OCI-LY3 (cell line): ENCODE data around the gene LPCAT1.
A peak's percentile ranks its signal among the peaks of the same experiment; 100 is the strongest.

Source experiments
- H2AFZ ChIP-seq: fragments of 200-600, 300-600 bp; shearing (Covaris generic); 2 replicates; pipeline ENCODE4 v1.6.0; 2014; ENCODE audit warnings: antibody characterized with exemption, low read depth, low read length
- H3K27ac ChIP-seq: fragments of 200-600, 300-600 bp; sonication (generic); 2 replicates; pipeline ENCODE4 v1.5.1; 2014; ENCODE audit warnings: mild to moderate bottlenecking, low read length, moderate library complexity, mixed read lengths
- H3K27me3 ChIP-seq: fragments of 200-600, 300-600 bp; sonication (generic); 2 replicates; pipeline ENCODE4 v1.6.1; 2014; ENCODE audit warnings: low read depth, low read length, mixed read lengths
- H3K36me3 ChIP-seq: fragments of 200-600, 300-600 bp; sonication (generic); replicated peaks from 2 replicates; pipeline ENCODE3; 2014; ENCODE audit warnings: low read depth, low read length, mixed read lengths
- H3K4me1 ChIP-seq: fragments of 300-600, 200-600 bp; sonication (generic); 2 replicates; pipeline ENCODE4 v1.6.1; 2014; ENCODE audit warnings: low read length, mixed read lengths
- H3K4me2 ChIP-seq: fragments of 200-600, 300-600 bp; sonication (generic); 2 replicates; pipeline ENCODE4 v1.6.1; 2014; ENCODE audit warnings: low read length, mixed read lengths
- H3K4me3 ChIP-seq: fragments of 300-600, 200-600 bp; sonication (generic); 2 replicates; pipeline ENCODE4 v1.5.1; 2014; ENCODE audit warnings: antibody characterized with exemption, mild to moderate bottlenecking, low read length, moderate library complexity
- H3K79me2 ChIP-seq: fragments of 300-600, 200-600 bp; shearing (Covaris generic); 2 replicates; pipeline ENCODE4 v1.6.1; 2014; ENCODE audit warnings: mild to moderate bottlenecking, low read length, mixed read lengths
- H3K9ac ChIP-seq: fragments of 300-600, 200-600 bp; shearing (Covaris generic); 2 replicates; pipeline ENCODE4 v1.6.0; 2014; ENCODE audit warnings: mild to moderate bottlenecking, low read length, moderate library complexity
- H3K9me3 ChIP-seq: fragments of 200-600, 300-600 bp; shearing (Covaris generic); 2 replicates; pipeline ENCODE4 v1.6.1; 2014; ENCODE audit warnings: low read length, mixed read lengths; ENCODE audit not compliant: insufficient read depth
- H4K20me1 ChIP-seq: fragments of 200-600, 300-600 bp; sonication (generic); 2 replicates; pipeline ENCODE4 v1.6.1; 2016; ENCODE audit warnings: low read length, mixed read lengths; ENCODE audit not compliant: insufficient read depth
- CTCF ChIP-seq: fragments of 200-600, 300-600 bp; sonication (generic); IDR thresholded peaks from 2 replicates; pipeline ENCODE4 v1.5.1; 2014; ENCODE audit warnings: antibody characterized with exemption, low read length, low read depth
- EZH2phosphoT487 ChIP-seq: fragments of 200-600 bp; shearing (Covaris generic); IDR thresholded peaks from 2 replicates; pipeline ENCODE4 v1.6.1; 2018; ENCODE audit warnings: antibody characterized with exemption, mixed run types, low read depth

The LPCAT1 gene

GRCh38 chr5:1483856-1484729, 39.7 kb downstream of the LPCAT1 start:
- TF ChIP-seq CTCF (no peak), EZH2phosphoT487 (no peak)
- Histone ChIP-seq H2AFZ (no peak overlapping the region), H3K9me3 (no peaks in the 10 kb centered on the region), H3K36me3 (peaks cover 52% of the 10 kb centered on the region), H3K27me3 (no peaks in the 10 kb centered on the region), H3K4me1 (peaks cover 97% of the 10 kb centered on the region), H3K9ac (peak overlapping the region; percentile 84), H3K79me2 (peaks cover 90% of the 10 kb centered on the region), H4K20me1 (no peaks in the 10 kb centered on the region), H3K4me2 (peak overlapping the region; percentile 73), H3K4me3 (peak overlapping the region; percentile 32; the same call in 1 of the 2 replicates), H3K27ac (peak overlapping the region; percentile 100)

- Histone ChIP-seq H4K20me1 (no peaks in the 10 kb centered on the region), H3K4me3 (no peak overlapping the region), H3K9ac (peak overlapping the region; percentile 60), H3K79me2 (peaks cover 92% of the 10 kb centered on the region), H3K4me2 (peak overlapping the region; percentile 39; the same call in 1 of the 2 replicates), H3K4me1 (peaks cover 96% of the 10 kb centered on the region), H3K27me3 (no peaks in the 10 kb centered on the region), H3K36me3 (peaks cover 56% of the 10 kb centered on the region), H2AFZ (no peak overlapping the region), H3K27ac (peak overlapping the region; percentile 100), H3K9me3 (no peaks in the 10 kb centered on the region)
- TF ChIP-seq EZH2phosphoT487: no peak
- TF ChIP-seq CTCF: no peak
These were observed 40.7 kb downstream of the LPCAT1 start for GRCh38 chr5:1483064-1483463.

GRCh38 chr5:1481959-1482331, 41.8 kb downstream of the LPCAT1 start:
- peak overlapping the region; percentile 67 for H3K9ac ChIP-seq
- H3K4me1 ChIP-seq: peaks cover 84% of the 10 kb centered on the region
- peaks cover 54% of the 10 kb centered on the region for H3K36me3 ChIP-seq
- TF ChIP-seq EZH2phosphoT487: no peak
- no peak for TF ChIP-seq CTCF
- no peaks in the 10 kb centered on the region for H4K20me1 ChIP-seq
- no peaks in the 10 kb centered on the region for H3K9me3 ChIP-seq
- no peaks in the 10 kb centered on the region for H3K27me3 ChIP-seq
- H3K27ac ChIP-seq: peak overlapping the region; percentile 90
- peaks cover 81% of the 10 kb centered on the region for H3K79me2 ChIP-seq
- H3K4me2 ChIP-seq: peak overlapping the region; percentile 51
- no peak overlapping the region for H2AFZ ChIP-seq
- no peak overlapping the region for H3K4me3 ChIP-seq

- peak overlapping the region; percentile 67 for H3K9ac ChIP-seq
- H3K9me3 ChIP-seq: no peaks in the 10 kb centered on the region
- TF ChIP-seq CTCF: no peak
- TF ChIP-seq EZH2phosphoT487: no peak
- peaks cover 75% of the 10 kb centered on the region for H3K79me2 ChIP-seq
- peaks cover 79% of the 10 kb centered on the region for H3K4me1 ChIP-seq
- H3K36me3 ChIP-seq: peaks cover 54% of the 10 kb centered on the region
- no peak overlapping the region for H3K4me3 ChIP-seq
- peak overlapping the region; percentile 51 for H3K4me2 ChIP-seq
- no peaks in the 10 kb centered on the region for H3K27me3 ChIP-seq
- peak overlapping the region; percentile 90 for H3K27ac ChIP-seq
- no peaks in the 10 kb centered on the region for H4K20me1 ChIP-seq
- no peak overlapping the region for H2AFZ ChIP-seq
These were observed 42.3 kb downstream of the LPCAT1 start for GRCh38 chr5:1481266-1481958.
